T47D (cell line): Measurements from ENCODE around the gene TTI1.

Experiments used
- DNase-seq, 2 experiments: peaks; one replicate each; pipeline versions ENCODE4 v3.0.0 to v3.0.0-alpha.2; 2011 to 2012; ENCODE audit warnings: low read depth in 1 of 2, low spot score in 1 of 2
- JUND ChIP-seq: IDR thresholded peaks from 2 replicates; pipeline ENCODE4 v1.6.1; 2012; ENCODE audit warnings: low read depth
- in situ Hi-C: cut with HindIII; loops from 2 replicates; pipeline ENCODE4 v1.10.0; 2016; ENCODE audit warnings: low sequenced_read_pairs, low pct_unique_long_range_greater_than_20kb

TTI1 gene

GRCh38 chr20:37939701-37940560 is 93.3 kb downstream of the TTI1 start:
- no peak for TF ChIP-seq JUND
- no peak for DNase-seq
- in situ Hi-C loops: no loop called here

GRCh38 chr20:37938954-37939353 is 94.3 kb downstream of the TTI1 start:
- in situ Hi-C loops: no loop called here
- no peak for DNase-seq
- TF ChIP-seq JUND: no peak

DNA sequence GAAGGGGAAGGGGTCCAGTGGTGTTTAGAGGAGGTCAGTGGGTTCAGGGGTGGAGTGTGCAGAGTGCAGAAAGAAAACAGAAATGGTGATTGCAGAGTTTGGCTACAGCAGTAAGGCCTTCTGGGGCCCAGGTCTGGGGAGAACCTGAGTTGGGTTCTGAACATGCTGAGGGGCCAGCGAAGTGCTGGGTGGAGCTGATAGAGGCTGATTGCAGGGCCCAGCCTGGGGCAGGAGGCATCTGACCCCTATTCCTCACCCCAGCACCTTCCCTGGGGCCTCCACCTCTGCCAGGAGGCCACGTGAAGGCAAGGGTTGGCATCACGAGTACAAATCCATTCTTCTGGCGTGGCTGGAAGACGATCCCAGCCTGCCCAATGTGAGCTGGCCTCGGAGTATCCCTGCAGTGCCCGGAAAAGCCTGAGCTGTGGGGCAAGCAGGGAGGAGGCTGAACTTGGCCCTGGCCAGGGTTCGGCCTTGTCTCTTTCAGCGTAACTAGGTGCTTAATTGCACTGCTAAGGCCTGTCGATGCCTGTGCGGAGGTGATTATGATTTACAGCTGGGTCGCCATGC is 95.0 kb downstream of the TTI1 start:
- in situ Hi-C loops: no loop called here

DNA sequence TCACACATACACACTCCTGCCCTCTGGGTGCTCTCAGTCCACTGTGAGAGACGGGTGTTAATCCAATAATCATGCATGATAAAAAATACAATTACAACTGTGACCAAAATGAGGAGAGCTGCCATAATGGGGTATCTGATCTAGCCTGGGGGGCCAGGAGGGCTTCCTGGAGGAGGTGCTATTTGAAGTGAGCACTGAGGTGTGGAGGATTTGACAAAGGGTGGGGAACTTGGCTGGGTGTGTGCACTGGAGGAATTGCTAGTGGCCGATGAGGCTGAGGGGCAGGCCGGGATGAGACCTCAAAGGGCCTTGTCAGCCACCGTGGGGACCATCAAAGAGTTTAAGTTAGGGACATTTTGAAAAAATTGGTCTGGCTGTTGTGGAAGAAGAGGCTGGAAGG is 95.6 kb downstream of the TTI1 start:
- TF ChIP-seq JUND: no peak
- no peak for DNase-seq
- in situ Hi-C loops: no loop called here

More for the DNA sequence above, 95.0 kb downstream of the TTI1 start:
- no peak for TF ChIP-seq JUND
- DNase-seq: no peak

DNA sequence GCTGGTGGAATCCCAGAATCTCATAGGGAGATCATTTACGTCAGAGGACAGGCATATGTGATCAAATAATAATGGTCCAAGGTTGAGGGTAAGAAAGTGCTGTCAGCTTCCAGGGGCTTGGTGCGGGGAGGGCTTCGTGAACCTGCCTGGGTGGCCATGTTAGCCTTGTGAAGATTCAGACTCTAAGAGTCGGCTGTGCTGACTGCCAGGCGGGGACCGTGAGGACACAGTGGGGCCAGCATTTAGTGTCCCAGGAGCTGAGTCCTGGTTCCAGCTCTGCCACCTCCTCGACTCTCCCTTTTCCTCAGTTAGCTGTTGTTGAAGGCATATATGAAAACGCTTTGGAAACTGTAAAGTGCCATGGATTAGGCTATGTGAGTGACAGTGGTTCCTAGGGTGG is 96.8 kb downstream of the TTI1 start:
- in situ Hi-C loops: no loop called here
- TF ChIP-seq JUND: no peak
- no peak for DNase-seq

GRCh38 chr20:37936041-37936440 is 97.2 kb downstream of the TTI1 start:
- in situ Hi-C loops: no loop called here
- no peak for DNase-seq
- TF ChIP-seq JUND: no peak

DNA sequence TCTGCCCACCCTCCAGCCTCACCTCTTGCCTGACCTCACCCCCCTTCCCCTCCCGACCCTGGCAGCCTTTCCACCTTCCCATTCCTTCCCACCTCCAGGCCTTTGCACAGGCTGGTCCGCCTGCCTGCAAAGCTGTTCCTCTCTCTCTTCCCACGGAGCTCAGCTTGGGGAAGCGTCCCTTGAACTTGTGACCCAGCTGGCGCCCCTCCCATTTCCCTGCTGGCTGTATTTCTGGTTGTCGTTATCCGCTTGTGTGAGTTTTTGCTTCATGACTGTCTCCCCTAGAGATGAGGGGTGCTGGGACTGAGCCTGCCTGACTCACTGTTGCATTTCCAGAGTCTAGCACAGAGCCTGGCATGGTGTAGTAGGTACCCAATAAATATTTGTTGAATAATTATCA is 97.8 kb downstream of the TTI1 start:
- in situ Hi-C loops: no loop called here
- TF ChIP-seq JUND: no peak
- DNase-seq: no peak

DNA sequence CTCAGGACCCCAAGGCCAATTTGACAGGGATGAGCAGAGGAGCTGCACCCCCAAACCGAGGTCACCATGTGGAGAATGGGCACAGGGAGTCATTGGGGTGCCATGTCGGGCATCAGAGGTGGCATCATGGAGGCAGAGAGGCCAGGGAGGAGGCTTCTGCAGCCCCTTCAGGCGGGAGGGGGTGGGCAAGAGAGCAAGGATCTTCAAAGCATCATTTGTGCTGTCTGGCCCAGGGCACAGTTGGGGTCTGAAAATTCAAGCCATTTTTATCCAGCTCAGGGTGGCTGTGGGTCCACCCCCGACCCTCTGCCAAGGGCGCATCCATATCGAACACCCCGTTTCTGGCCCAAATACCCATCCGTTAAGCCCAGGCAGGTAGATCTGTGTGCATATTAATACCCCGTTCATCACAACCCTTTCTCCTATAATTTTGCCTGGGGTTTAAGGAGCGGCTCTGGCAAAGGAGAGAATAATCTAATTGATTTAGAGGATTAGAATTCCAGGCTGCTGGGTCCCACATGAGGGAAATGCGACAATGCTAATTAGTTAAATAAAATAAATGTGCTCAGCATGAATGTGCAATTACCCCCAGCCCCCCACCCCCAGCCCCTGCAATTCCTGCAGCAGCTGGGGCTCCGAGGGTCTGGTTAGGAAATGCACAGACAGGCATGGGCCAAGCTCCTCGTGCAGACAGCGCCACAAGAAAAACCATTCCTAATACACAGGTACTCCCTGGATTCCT is 98.5 kb downstream of the TTI1 start:
- no peak for DNase-seq
- no peak for TF ChIP-seq JUND
- in situ Hi-C loops: no loop called here

DNA sequence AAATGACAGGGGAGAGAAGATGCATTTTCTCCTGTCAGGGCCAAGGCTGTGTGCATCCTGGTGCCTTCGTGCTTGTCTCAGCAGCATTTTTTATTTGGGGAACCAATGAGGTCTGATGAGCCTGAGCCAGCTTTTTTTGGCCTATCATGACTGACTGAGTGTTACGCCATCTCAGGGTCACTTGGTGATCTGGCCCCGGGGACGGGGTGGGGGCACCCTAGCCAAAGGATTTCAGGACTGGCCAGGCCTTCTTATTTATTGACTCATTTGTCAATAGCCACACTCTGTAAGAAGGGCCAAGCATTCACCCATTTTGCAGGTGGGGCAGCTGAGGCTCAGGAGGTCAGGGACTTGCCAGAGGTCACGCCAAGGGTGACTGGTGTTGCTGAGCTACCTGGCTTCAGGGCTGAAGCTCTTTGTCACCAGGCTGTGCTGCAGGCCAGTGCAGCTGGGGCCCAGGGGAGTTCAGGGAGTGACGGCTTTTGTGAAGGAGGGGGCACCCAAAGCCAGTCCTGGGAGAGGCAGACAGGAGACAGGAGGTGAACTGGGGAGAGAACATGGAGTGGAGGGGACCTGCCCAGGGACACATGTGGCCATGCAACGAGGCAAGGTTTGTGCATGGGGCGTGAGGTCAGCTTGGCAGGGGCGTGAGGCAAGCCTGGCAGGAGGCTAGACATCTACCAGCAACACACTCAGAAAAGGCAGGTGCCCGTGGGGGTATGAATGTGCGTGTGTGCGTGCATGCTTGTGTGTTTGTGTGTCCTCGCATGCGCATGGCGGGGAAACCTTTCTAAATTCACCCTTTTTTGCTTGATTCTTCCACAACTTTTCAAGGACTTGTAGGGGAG is 99.2 kb downstream of the TTI1 start:
- TF ChIP-seq JUND: no peak
- in situ Hi-C loops: no loop called here
- no peak for DNase-seq
